Activated CD8-positive, alpha-beta memory T cell treated with anti-CD3 and anti-CD28 coated beads for 4 hours (primary cell): ENCODE data around the gene HSP90AB1.

Experiments used
- DNase-seq, 2 donors: peaks; one replicate each; pipeline ENCODE4 v3.0.0-alpha.2; 2020; ENCODE audit warnings: low read depth in 2 of 2

The HSP90AB1 gene

GRCh38 chr6:44269178-44269920 lies 22.4 kb downstream of the HSP90AB1 start:
- no peak for DNase-seq

- no peak for DNase-seq
These were observed 23.1 kb downstream of the HSP90AB1 start, which contains the start of gene TMEM151B for GRCh38 chr6:44269921-44270525. TMEM151B (plus strand) TSS chr6:44270450; CDS start chr6:44270743, 293 bp downstream.

- no peak for DNase-seq
These were observed 23.9 kb downstream of the HSP90AB1 start for GRCh38 chr6:44270526-44271405.

- no peak for DNase-seq
These were observed 24.5 kb downstream of the HSP90AB1 start for GRCh38 chr6:44271406-44271723.

GRCh38 chr6:44271914-44272313 lies 25.0 kb downstream of the HSP90AB1 start:
- DNase-seq = no peak

- no peak for DNase-seq
These were observed 25.6 kb downstream of the HSP90AB1 start for GRCh38 chr6:44272529-44272928.

GRCh38 chr6:44272999-44273566 lies 26.2 kb downstream of the HSP90AB1 start:
- no peak for DNase-seq

- no peak for DNase-seq
These were observed 26.7 kb downstream of the HSP90AB1 start for GRCh38 chr6:44273617-44274016.

GRCh38 chr6:44275271-44275748 lies 28.4 kb downstream of the HSP90AB1 start:
- DNase-seq = no peak

GRCh38 chr6:44275749-44276648 lies 29.1 kb downstream of the HSP90AB1 start:
- DNase-seq = no peak

GRCh38 chr6:44276667-44277640 lies 30.1 kb downstream of the HSP90AB1 start:
- no peak for DNase-seq

GRCh38 chr6:44277763-44278162 lies 30.9 kb downstream of the HSP90AB1 start:
- no peak for DNase-seq

GRCh38 chr6:44278315-44278714 lies 31.4 kb downstream of the HSP90AB1 start:
- no peak for DNase-seq

GRCh38 chr6:44278774-44279697 lies 32.1 kb downstream of the HSP90AB1 start:
- DNase-seq = no peak

GRCh38 chr6:44284121-44284520 lies 37.2 kb downstream of the HSP90AB1 start:
- no peak for DNase-seq

GRCh38 chr6:44284867-44285266 lies 38.0 kb downstream of the HSP90AB1 start:
- DNase-seq = no peak

GRCh38 chr6:44285552-44286284 lies 38.8 kb downstream of the HSP90AB1 start:
- no peak for DNase-seq

GRCh38 chr6:44286285-44286565 lies 39.3 kb downstream of the HSP90AB1 start:
- DNase-seq = no peak
